Putamen (tissue), 1 donor: ENCODE data around the gene KRABD2.
"Not testable (repeated sequence)": the region's sequence is repeated elsewhere in the genome, so short reads cannot be mapped to it uniquely, and the experiment has no call there.

ENCODE experiments used
- DNase-seq: peaks from one replicate; pipeline ENCODE4 v3.0.0-alpha.2; 2016; ENCODE audit warnings: low spot score

The KRABD2 gene

DNA sequence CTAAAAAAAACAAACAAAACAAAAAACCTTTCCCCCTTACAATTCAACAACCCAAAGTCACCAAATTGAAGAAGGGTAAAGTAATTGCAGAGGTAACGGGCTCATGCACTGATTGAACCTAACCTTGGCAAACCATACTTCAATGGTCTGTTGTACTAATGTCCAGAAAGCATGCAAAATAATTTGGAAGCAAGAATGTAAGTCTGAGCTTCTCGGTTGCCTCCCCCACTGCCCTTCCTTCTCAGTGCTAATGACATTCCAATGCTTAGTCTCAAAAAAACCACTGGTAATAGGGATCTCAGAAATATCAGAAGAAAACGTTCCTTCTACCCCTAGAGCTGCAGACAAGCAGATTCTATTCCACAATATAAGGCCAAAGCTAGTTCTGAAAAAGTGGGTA is 15.8 kb downstream of the KRABD2 start:
- no peak for DNase-seq

DNA sequence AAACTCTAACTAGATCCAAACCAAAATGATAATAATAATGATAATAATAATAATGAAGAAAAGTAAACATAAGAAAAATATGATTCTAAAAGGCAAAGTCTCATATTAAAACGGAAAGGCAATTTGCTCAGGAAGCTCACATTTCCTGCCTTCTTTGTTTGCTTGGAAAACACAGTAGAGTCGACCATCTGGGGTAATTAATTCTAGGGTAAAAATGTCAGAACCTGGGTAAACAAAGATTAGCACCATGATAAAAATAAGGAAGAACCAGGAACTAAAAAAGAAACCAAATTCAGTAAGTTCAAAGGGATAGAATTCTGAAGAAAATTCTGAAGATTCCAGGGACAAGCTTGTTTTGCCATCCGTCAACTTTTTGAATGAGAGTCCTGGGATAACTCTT is 16.2 kb downstream of the KRABD2 start:
- no peak for DNase-seq

DNA sequence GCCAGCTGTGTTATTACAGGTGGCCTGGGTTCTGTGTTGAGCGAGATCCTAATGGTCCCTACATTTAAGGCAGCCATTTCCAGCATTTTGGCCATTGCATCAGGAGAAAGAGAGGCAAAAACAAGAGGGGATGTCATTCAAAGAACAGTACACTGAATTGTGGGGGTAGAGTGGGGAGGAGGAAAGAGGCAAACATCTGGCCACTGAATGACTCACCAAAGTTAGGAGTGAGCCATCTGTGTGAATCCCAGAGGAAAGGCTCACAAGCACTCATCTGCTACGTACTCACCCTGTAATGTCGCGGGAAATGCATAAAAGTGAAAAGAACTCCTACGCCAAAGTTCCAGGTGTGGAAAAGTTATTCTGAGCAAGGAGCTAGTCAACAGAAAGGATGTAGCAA is 16.7 kb downstream of the KRABD2 start:
- peak; percentile 58 for DNase-seq

DNA sequence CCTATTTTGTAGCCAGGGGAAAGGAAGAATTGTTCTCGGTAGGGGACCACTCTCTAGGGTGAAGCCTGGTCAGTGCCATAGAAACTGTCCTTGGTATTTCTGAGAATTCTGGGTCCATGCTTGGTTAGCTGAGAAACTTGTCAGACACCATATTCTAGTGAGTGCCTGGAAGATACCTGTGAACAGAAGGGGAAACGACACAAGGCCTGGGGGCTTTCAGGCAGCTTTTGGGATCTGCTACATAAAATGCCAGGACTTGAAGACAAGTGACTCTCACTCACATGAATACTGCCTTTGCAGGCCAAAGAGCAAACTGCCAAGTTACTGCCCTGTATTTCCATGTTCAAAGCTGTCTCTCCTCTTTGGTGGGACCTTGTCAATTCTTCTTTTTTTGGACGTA is 18.6 kb downstream of the KRABD2 start:
- DNase-seq: no peak

DNA sequence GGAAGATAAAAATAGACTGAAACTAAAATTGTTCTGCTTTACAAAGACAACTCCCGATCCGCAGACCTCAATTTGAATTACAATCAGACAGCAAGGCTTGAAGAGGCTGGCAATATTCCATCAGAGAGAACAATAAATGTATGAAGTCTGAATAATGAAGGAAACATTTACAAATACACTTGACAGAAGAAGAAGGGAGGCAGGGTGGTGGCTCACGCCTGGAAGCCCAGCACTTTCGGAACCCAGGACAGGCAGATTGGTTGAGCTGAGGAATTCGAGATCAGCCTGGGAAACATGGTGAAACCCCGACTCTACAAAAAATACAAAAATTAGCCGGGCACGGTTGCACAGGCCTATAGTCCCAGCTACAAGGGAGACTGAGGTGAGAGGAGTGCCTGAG is 22.3 kb downstream of the KRABD2 start:
- DNase-seq: no peak

DNA sequence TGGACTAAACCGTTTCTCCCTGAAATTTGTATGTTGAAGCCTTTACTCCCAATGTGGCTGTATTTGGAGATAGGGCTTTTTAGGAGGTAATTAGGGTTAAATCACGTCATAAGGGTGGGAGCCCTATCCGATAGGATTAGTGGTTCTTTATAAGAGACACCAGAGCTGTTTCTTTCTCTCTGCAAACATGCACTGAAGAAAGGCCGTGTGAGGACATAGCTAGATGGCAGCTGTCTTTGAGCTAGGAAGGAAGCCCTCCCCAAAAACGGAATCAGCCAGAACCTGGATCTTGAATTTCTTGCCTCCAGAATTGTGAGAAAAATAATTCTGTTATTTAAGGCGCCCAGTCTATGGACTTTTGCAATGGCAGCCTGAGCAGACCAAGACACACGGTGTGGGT is 22.8 kb downstream of the KRABD2 start:
- no peak for DNase-seq

DNA sequence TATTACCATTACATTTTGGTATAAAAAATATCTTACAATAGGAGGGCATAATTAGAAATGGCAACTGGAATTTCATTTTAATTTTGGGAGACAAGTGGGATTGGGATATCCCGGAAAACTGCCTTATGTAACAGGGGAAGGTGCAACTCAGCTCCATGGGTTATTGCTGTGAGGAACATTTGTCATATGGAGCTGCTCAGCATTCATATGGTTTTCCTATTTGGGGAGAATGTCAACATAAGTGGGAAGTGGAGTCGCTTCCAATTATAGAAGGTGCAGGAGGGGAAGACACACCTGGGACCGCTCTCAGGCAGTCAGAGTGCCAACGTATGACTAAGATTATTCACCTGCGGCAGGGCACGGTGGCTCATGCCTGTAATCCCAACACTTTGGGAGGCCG is 26.2 kb downstream of the KRABD2 start:
- DNase-seq: no peak

DNA sequence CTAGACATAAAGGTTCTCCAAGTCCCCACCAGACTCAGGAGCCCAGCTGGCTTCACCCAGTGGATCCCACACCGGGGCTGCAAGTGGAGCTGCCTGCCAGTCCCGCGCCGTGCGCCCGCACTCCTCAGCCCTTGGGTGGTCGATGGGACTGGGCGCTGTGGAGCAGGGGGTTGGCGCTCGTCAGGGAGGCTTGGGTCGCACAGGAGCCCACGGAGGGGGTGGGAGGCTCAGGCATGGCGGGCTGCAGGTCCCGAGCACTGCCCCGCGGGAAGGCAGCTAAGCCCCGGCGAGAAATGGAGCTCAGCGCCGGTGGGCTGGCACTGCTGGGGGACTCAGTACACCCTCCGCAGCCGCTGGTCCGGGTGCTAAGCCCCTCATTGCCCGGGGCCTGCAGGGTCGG is 29.5 kb downstream of the KRABD2 start:
- DNase-seq: not testable (repeated sequence)

DNA sequence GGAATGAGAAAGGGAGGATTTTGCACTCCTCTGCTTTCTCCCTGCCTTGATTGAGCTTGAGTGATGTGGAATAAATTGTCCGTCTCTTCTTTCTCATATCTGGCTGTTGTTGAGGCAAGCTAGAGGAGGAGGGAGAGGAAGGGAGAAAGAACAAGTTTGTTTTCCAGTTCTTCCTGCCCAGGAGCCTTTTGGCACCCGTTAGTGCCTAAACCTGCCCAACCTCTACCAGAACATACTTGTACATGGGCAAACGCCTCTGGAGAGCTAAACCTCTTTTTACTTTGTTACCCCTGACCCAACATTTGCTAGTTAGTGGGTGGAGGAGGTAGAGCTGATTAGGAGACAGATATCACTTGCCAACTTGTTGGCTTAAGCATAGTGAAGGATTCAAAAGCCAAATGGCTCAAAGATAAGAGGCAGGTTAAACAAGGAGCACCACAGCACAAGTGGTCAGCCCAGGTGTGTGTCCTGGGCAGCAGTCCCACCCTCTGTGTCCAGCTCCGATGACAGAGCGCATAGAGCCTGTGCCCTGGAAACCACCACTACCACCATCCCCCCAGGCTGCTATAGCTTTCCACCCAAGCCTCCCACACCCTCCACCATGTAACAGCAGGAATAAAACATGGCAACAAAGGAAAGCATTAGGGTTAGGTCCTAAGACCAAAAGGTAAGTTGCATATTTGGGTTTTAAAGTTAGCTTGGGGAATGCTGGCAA is 30.4 kb downstream of the KRABD2 start:
- no peak for DNase-seq

DNA sequence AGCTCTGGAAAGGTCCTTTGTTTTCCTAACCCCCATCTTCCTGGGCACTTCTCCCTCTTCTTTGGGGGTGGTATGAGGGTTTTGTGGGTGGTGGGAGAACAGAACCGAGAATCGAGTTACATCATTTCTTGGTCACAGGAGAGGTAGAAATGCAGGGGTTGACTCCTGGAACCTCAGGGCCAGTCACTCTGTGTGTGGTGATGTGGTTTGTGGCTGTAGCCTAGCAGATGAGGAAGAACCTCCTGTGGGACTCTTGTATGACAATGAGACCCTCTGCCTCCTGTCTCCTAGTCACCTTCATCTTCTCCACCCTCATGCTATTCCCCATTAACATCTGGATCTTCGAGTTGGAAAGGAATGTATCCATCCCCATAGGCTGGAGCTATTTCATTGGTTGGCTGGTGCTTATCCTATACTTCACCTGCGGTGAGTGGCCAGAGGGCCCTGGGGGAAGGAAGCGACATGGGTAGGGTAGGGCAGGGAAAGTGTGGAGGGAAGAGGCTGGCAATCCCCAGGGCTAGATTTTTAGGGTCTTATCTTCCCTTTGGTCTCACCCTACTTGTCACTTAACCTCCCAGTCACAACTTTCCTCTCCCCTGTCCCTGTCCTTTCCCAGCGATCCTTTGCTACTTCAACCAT is 31.3 kb downstream of the KRABD2 start:
- no peak for DNase-seq

DNA sequence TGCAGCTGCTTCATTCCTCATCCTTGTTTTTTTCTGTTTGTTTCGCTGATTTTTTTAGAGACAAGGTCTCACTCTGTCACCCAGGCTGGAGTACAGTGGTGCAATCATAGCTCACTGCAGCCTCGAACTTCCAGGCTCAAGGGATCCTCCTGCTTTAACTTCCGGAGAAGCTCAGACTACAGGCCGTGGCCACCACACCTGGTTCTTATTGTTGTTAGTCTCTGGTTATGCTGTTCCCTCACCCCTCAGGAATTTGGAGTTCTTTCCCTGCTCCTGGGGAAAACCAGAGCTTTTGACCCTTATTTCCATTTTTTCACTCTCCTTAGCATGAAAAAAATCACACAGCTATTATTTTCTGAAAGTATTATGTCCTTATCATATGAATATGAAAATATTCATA is 35.0 kb downstream of the KRABD2 start:
- no peak for DNase-seq

DNA sequence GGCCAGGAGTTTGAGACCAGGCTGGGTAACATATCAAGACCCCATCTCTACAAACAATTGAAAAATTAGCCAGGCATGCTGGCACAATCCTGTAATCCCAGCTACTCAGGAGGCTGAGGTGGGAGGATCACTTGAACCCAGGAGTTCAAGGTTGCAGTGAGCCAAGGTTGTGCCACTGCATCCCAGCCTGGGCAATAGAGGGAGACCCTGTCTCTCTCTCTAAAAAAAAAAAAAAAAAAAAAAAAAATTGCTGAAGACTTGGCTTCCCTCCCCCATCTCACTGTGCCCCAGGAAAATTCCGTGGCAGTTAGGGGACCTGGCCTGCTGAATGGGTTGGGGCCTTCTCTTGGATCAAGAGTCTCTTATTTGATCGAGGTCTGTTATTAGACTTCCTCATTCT is 37.0 kb downstream of the KRABD2 start, which contains the start of gene ODF4:
ODF4 (plus strand) TSS at position 301 of the 400 bp plus-strand sequence. CDS start 212 bp downstream, outside the sequence.
- no peak for DNase-seq

DNA sequence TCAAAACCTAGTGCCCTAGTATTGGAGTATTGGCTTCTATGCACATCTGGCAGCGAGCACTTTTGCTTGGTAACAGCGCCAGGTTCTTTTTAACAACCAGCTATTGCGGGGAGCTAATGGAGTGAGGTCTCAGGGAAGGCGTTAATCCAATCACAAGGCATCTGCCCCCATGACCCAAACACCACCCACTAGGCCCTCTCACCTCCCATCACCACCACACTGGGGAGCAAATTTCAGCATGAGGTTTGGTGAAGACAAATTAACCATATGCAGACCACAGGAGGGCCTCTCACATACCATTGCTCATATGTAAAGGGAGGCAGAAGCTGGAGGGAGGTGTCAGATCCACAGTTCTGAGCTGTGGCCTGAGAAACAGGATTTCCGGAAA is 37.8 kb downstream of the KRABD2 start:
- no peak for DNase-seq

DNA sequence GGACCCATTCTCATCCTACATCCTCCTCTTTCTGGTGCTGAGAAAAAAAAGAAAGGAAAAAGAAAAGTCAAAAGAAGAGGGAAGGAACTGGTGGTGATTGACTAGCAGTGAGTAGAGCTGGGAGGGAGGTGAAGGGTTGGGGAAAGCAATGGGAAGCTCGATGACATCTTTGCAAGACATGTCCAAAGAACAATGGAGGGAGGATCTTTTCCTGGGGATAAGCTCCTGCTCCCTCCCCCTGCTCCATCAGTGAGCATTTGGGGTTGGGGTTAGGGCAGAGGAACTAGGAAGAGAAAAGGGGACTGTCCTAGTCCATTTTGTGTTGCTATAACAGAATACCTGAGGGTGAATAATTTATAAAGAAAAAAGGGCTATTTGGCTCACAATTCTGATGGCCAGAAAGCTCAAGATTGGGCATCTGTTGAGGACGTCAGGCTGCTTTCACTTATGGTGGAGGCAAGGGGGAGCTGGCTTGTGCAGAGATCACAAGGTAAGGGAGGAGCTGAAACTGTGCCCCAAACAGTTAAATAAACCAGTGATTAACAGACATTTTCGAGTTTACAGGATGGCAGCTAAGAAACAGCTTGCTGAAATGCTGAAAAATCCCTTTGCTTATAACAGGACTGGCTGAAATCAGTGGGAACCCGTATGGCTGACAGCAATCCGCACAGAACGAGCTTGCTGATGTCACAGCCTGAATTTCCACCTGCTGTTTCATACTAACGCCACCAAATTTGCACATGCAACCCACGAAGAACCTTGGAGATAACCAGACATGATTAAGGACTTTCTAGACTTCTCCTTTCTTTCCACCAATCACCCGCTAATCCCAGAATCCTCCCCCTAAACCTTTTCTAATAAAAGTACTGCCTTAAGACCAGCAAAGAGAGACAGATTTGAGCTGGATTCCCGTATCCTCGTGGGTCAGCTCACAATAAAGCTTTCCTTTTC is 38.4 kb downstream of the KRABD2 start:
- DNase-seq: no peak

DNA sequence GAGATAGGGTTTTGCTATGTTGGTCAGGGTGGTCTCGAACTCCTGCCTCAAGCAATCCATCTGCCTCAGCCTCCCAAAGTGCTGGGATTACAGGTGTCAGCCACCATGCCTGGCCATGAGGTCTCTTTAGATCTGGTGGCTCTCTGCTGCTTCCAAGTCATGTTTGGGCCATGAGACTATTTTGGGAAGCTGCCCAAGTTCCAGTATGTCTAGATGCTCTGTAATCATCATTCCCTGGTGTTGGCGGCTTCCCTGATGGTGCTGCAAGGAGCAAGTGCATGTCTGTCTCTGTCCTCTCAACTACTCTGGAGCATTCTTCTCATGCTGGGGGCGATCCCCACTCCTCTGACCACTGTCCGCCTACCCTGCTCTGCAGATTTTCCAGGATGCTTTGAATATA is 43.2 kb downstream of the KRABD2 start:
- no peak for DNase-seq

DNA sequence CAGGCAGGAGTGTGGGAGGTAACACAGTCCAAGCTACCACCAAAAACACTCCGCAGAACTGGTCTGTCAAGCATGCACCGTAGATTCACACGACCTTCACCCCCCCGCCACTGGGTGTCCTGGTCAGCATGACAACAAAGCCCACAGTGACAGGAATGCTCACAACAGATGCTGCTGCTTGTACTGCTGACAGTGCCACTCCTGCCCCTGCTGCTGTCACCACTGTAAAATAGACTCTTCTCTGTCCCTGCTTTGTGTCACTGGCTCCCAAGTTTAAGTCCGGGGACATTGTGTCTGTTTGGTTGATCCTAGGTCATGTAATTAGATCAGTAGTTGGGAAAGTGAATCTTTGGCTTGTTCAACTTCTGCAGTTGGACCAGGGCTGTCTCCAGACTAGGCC is 43.8 kb downstream of the KRABD2 start:
- no peak for DNase-seq

DNA sequence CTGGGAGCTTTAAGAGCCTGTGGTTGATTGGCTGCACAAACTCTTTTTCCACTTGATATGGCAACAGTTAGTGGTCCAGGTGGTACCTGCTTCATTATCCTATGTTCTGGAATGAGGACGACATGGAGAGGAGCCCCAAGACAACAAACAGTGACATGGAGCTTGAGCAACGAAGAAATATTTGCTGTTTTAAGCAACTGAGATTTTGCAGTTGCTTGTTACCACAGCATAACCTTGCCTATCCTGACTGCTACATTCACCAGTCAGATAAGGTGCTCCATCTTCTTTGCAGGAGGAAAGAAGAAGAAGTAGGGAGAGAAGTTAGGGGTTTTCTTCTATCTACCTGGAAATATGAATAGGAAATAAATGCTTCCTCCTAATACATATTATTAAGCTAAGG is 44.4 kb downstream of the KRABD2 start:
- DNase-seq: no peak

DNA sequence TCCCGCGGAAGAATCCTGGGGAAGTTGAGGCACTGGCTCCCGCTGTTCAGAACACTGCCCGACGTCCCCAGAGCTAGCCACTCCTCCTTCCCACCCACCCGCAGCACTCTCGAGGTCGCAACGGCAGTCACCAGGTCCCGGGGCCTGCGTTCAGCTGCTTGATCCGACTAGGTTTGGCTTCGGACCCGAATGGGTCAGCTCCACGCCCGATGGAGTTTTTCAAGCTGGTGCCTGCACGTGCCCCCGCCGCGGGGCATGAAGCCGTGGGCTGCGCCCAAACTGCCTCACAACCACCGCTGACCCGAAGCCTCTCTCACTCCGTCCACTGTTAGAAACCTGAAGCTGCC is 49.2 kb downstream of the KRABD2 start:
- DNase-seq: no peak
